Neuronal stem cell (in vitro differentiated cells): Measurements from ENCODE around the gene MATR3.

Experiments used
- DNase-seq: peaks from one replicate; pipeline ENCODE4 v3.0.0-alpha.2; 2013; ENCODE audit warnings: low spot score
- H2AFZ ChIP-seq: one replicate; pipeline ENCODE4 v1.6.1; 2013; ENCODE audit warnings: mild to moderate bottlenecking, low read length, inconsistent platforms
- H2AK5ac ChIP-seq: 2 replicates; pipeline ENCODE4 v1.6.1; 2013; ENCODE audit warnings: low read depth, mild to moderate bottlenecking, inconsistent platforms, low read length, moderate library complexity, mixed read lengths
- H2BK120ac ChIP-seq: 2 replicates; pipeline ENCODE4 v1.6.1; 2013; ENCODE audit warnings: low read depth, mild to moderate bottlenecking, inconsistent platforms, low read length, moderate library complexity, mixed read lengths
- H2BK12ac ChIP-seq: one replicate; pipeline ENCODE4 v1.6.1; 2013; ENCODE audit warnings: low read length, inconsistent platforms
- H2BK15ac ChIP-seq: 2 replicates; pipeline ENCODE4 v1.6.1; 2013; ENCODE audit warnings: mild to moderate bottlenecking, low read length, inconsistent platforms, mixed read lengths
- H2BK5ac ChIP-seq: one replicate; pipeline ENCODE4 v1.6.1; 2013; ENCODE audit warnings: inconsistent platforms, mild to moderate bottlenecking, low read length, moderate library complexity
- H3K14ac ChIP-seq: one replicate; pipeline ENCODE4 v1.6.1; 2013; ENCODE audit warnings: low read length, inconsistent platforms
- H3K18ac ChIP-seq: 2 replicates; pipeline ENCODE4 v1.6.1; 2013; ENCODE audit warnings: low read length, inconsistent platforms
- H3K23ac ChIP-seq: 2 replicates; pipeline ENCODE4 v1.6.1; 2013; ENCODE audit warnings: low read depth, mild to moderate bottlenecking, mixed read lengths, low read length, inconsistent platforms; ENCODE audit not compliant: poor library complexity
- H3K27ac ChIP-seq: replicated peaks from 3 replicates; pipeline ENCODE4 v1.5.1; 2013; ENCODE audit warnings: low read length, inconsistent platforms
- H3K27me3 ChIP-seq, 3 experiments: 2 replicates each; pipeline ENCODE4 v1.6.1; 2013; ENCODE audit warnings: low read length in 3 of 3, mild to moderate bottlenecking in 2 of 3, inconsistent platforms in 1 of 3, low read depth in 1 of 3, mixed read lengths in 1 of 3, moderate library complexity in 1 of 3; ENCODE audit not compliant: control insufficient read depth in 3 of 3, insufficient read depth in 3 of 3
- H3K36me3 ChIP-seq, 2 donors: replicated peaks in 1 of 2; 2 replicates each; pipeline ENCODE4 v1.6.1; 2013; ENCODE audit warnings: low read length in 2 of 2; ENCODE audit not compliant: control insufficient read depth in 2 of 2, insufficient read depth in 2 of 2
- H3K4ac ChIP-seq: 2 replicates; pipeline ENCODE4 v1.6.1; 2013; ENCODE audit warnings: inconsistent platforms, mild to moderate bottlenecking, low read length, moderate library complexity
- H3K4me1 ChIP-seq, 2 donors: 1 replicate in 1 of 2; 2 replicates in 1 of 2; pipeline ENCODE4 v1.6.1; 2013; ENCODE audit warnings: low read length in 2 of 2, low read depth in 1 of 2; ENCODE audit not compliant: control insufficient read depth in 2 of 2, insufficient read depth in 1 of 2
- H3K4me2 ChIP-seq: one replicate; pipeline ENCODE4 v1.6.1; 2013; ENCODE audit warnings: mild to moderate bottlenecking, low read length, inconsistent platforms; ENCODE audit not compliant: insufficient read depth, poor library complexity, severe bottlenecking
- H3K4me3 ChIP-seq, 2 donors: 2 replicates each; pipeline ENCODE4 v1.5.1; 2013; ENCODE audit warnings: low read length in 2 of 2, mild to moderate bottlenecking in 2 of 2, inconsistent platforms in 1 of 2, moderate library complexity in 1 of 2
- H3K79me1 ChIP-seq: one replicate; pipeline ENCODE4 v1.6.1; 2013; ENCODE audit warnings: low read depth, mild to moderate bottlenecking, inconsistent platforms, low read length, moderate library complexity
- H3K9ac ChIP-seq: one replicate; pipeline ENCODE4 v1.6.1; 2013; ENCODE audit warnings: mild to moderate bottlenecking, low read depth, low read length, inconsistent platforms; ENCODE audit not compliant: poor library complexity
- H3K9me3 ChIP-seq, 2 donors: replicated peaks in 1 of 2; 2 replicates each; pipeline versions ENCODE3 to v1.6.1; 2013; ENCODE audit warnings: low read length in 2 of 2, mild to moderate bottlenecking in 2 of 2, inconsistent platforms in 1 of 2, low read depth in 1 of 2, mixed read lengths in 1 of 2, moderate library complexity in 1 of 2; ENCODE audit not compliant: control insufficient read depth in 2 of 2, insufficient read depth in 1 of 2
- H4K8ac ChIP-seq: one replicate; pipeline ENCODE4 v1.6.1; 2013; ENCODE audit warnings: low read depth, mild to moderate bottlenecking, inconsistent platforms, low read length, moderate library complexity
- H4K91ac ChIP-seq: one replicate; pipeline ENCODE4 v1.6.1; 2013; ENCODE audit warnings: low read length, low read depth, mild to moderate bottlenecking, inconsistent platforms; ENCODE audit not compliant: poor library complexity
- WGBS, 2 donors: extraction: QIAGEN DNeasy Blood & Tissue Kit; methylation state at CpG; one replicate each; pipeline ENCODE4 v1.1.7; 2013; ENCODE audit warnings: missing lambda C conversion rate in 2 of 2, mixed read lengths in 1 of 2; ENCODE audit not compliant: insufficient read length in 2 of 2, insufficient replicate concordance in 1 of 2; ENCODE audit errors: extremely low coverage in 2 of 2; 5-methylcytosine and 5-hydroxymethylcytosine counted together

MATR3 gene

DNA sequence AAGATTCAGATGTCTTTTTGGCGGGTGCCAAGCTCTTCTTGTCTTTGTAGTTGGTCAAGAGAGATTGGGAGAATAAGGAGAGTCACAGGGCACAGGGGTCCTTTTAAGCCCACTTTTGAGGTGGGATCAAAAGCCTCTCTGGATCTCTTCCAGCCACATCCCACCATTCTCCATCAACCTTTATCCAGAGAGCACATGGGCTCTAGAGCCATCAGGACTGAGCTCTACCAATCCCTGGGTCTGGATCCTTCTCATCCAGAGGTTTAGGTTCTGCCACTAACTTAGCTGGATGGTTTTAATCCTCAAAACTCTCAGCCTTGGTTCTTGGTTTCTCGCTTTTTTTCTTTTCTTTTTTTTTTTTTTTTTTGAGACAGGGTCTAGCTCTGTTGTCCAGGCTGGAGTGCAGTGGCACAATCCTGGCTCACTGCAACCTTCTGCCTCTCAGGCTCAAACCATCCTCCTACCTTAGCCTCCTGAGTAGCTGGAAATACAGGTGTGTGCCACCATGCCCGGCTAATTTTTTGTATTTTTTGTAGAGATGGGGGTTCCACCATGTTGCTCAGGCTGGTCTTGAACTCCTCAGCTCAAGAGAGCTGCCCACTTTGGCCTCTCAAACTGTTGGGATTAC lies 44.6 kb upstream of the MATR3 start:
- no peaks in the 10 kb centered on the region for H3K27me3 ChIP-seq
- no peak overlapping the region for H2BK5ac ChIP-seq
- H3K18ac ChIP-seq: no peak overlapping the region
- H3K9ac ChIP-seq: no peak overlapping the region
- H3K14ac ChIP-seq: no peak overlapping the region
- H3K4me3 ChIP-seq: no peak overlapping the region
- no peaks in the 10 kb centered on the region for H3K9me3 ChIP-seq
- no peak overlapping the region for H2AFZ ChIP-seq
- WGBS, 2 donors: no CpG with 5 or more reads among the region's 3 CpGs
- no peak overlapping the region for H4K91ac ChIP-seq
- H3K36me3 ChIP-seq: no peaks in the 10 kb centered on the region
- no peak overlapping the region for H3K4ac ChIP-seq
- H2AK5ac ChIP-seq: no peak overlapping the region
- no peak overlapping the region for H2BK15ac ChIP-seq
- H4K8ac ChIP-seq: no peak overlapping the region
- no peak overlapping the region for H3K23ac ChIP-seq
- H3K27ac ChIP-seq: no peak overlapping the region
- no peaks in the 10 kb centered on the region for H3K79me1 ChIP-seq
- DNase-seq: no peak
- no peak overlapping the region for H2BK12ac ChIP-seq
- H3K4me1 ChIP-seq: peaks cover 2 to 4% of the 10 kb centered on the region in 2 donors
- H2BK120ac ChIP-seq: no peak overlapping the region
- no peak overlapping the region for H3K4me2 ChIP-seq

DNA sequence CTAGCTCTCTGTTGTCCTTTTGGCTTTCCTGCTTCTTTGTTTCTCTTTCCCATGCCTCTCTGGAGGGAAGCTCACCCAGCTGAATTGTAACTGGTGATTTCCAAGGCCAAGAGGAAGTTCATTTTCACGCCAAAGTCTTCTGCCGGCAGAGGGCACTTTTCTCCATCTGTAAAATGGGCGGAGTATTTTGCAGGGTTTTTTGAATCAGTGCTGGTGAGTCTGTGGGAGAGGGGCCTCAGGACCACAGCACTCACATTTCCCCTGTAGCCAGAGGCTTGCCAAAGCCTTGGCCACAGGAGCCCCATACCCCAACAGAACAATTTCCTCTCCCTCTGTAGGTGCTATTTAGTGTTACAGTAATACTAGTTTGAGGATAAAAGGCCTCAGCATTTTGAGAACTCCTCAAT lies 42.3 kb upstream of the MATR3 start:
- H3K27me3 ChIP-seq: no peaks in the 10 kb centered on the region
- H3K9me3 ChIP-seq: no peaks in the 10 kb centered on the region
- H4K8ac ChIP-seq: no peak overlapping the region
- H2BK15ac ChIP-seq: no peak overlapping the region
- no peak overlapping the region for H3K9ac ChIP-seq
- no peak overlapping the region for H2BK5ac ChIP-seq
- no peak overlapping the region for H2AK5ac ChIP-seq
- no peak overlapping the region for H3K4ac ChIP-seq
- no peak overlapping the region for H2BK12ac ChIP-seq
- H3K23ac ChIP-seq: no peak overlapping the region
- no CpG with 5 or more reads among the region's 3 CpGs for WGBS, 2 donors
- no peak overlapping the region for H2BK120ac ChIP-seq
- H4K91ac ChIP-seq: no peak overlapping the region
- no peak overlapping the region for H3K18ac ChIP-seq
- H3K4me2 ChIP-seq: no peak overlapping the region
- no peak overlapping the region for H3K27ac ChIP-seq
- H3K36me3 ChIP-seq: no peaks in the 10 kb centered on the region
- no peak for DNase-seq
- peak overlapping the region; percentile 45 for H2AFZ ChIP-seq
- peaks cover under 1 to 2% of the 10 kb centered on the region in 2 donors for H3K4me1 ChIP-seq
- no peak overlapping the region for H3K14ac ChIP-seq
- H3K4me3 ChIP-seq: no peak overlapping the region
- H3K79me1 ChIP-seq: no peaks in the 10 kb centered on the region

DNA sequence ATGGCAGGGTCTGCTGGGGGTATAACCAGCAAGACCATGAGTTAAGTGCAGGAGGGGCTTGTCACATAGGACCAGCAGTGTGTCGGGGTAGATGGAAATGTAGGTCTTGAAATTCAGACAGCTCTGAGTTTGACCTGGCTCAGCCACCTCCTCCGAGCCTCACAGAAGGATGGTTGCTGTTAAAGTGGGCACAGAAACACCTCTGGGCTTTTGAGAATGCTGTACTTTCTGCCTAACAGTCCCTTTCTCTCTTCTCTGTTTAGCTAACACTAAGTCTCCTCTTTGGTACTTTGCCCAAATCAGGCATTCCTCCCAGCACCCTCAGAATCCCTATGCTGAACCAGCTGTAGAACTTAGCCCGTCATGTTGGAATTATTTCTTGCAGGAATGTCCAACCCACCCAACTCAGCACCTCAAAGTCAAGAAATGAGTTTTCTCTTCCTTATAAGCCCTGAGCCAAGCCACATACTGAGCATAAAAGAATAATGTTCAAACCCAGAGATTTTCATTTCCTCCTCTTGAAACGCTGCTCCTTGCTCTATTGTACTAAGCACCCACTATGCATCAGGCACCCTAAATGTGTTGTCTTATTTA lies 41.7 kb upstream of the MATR3 start:
- no peaks in the 10 kb centered on the region for H3K79me1 ChIP-seq
- H4K8ac ChIP-seq: no peak overlapping the region
- no peaks in the 10 kb centered on the region for H3K27me3 ChIP-seq
- H3K23ac ChIP-seq: no peak overlapping the region
- no peak overlapping the region for H3K4ac ChIP-seq
- peak overlapping the region; percentile 45 for H2AFZ ChIP-seq
- H2BK120ac ChIP-seq: no peak overlapping the region
- peaks cover 0 to 2% of the 10 kb centered on the region in 2 donors for H3K4me1 ChIP-seq
- H2BK5ac ChIP-seq: no peak overlapping the region
- no peak overlapping the region for H3K27ac ChIP-seq
- no peak overlapping the region for H3K14ac ChIP-seq
- no peak overlapping the region for H3K4me2 ChIP-seq
- no peak overlapping the region for H4K91ac ChIP-seq
- WGBS, 2 donors: no CpG with 5 or more reads among the region's 4 CpGs
- H2BK12ac ChIP-seq: no peak overlapping the region
- no peak overlapping the region for H3K9ac ChIP-seq
- H3K4me3 ChIP-seq: no peak overlapping the region
- no peak for DNase-seq
- H3K9me3 ChIP-seq: no peaks in the 10 kb centered on the region
- no peak overlapping the region for H2BK15ac ChIP-seq
- no peaks in the 10 kb centered on the region for H3K36me3 ChIP-seq
- H2AK5ac ChIP-seq: no peak overlapping the region
- no peak overlapping the region for H3K18ac ChIP-seq

DNA sequence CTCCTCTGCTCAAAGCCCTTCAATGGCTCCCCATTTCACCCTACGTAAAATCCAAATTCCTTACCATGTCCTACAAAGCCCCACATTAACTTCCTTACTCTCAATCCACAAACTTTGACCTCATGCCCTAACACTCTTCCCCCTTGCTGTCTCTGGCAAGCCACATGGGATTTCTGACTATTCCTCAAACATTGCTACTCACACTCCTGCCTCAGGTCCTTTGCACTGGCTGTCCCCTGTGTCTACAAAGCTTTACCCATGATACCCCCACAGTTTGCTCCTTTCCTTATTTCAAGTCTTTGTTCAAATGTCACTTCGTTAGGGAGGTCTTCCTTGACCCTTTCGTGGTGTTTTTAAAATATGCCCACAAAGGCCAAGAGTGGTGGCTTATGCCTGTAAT lies 40.4 kb upstream of the MATR3 start:
- Histone ChIP-seq H3K27ac (no peak overlapping the region), H2BK12ac (no peak overlapping the region), H3K4me1 (peaks cover 0 to 2% of the 10 kb centered on the region in 2 donors), H2BK15ac (no peak overlapping the region), H3K27me3 (peaks cover 0 to 2% (median 0%) of the 10 kb centered on the region in 3 experiments), H4K91ac (no peak overlapping the region), H3K9ac (no peak overlapping the region), H2BK5ac (no peak overlapping the region), H3K4ac (no peak overlapping the region), H3K36me3 (no peaks in the 10 kb centered on the region), H2BK120ac (no peak overlapping the region), H3K23ac (no peak overlapping the region), H3K18ac (no peak overlapping the region), H3K9me3 (no peaks in the 10 kb centered on the region), H2AFZ (no peak overlapping the region), H3K4me2 (no peak overlapping the region), H3K4me3 (no peak overlapping the region), H4K8ac (no peak overlapping the region), H3K14ac (no peak overlapping the region), H3K79me1 (no peaks in the 10 kb centered on the region), H2AK5ac (no peak overlapping the region)
- 100% methylated on average over 1 of the region's 3 CpGs; no CpG with 5 or more reads in 1 of the 2 donors for WGBS, 2 donors
- DNase-seq: no peak
